A549 (cell line): Measurements from ENCODE around the gene ZC3H4.

ENCODE experiments used
- MAZ ChIP-seq: fragments of 150-350 bp; IDR thresholded peaks from 2 replicates; pipeline ENCODE4 v1.6.1; 2014; ENCODE audit warnings: antibody characterized with exemption, low read depth, low read length, borderline replicate concordance
- TF ChIP-seq, protein P1 (sequence below): fragments of >200 bp; sonication (Bioruptor Twin); formaldehyde crosslinking; IDR thresholded peaks from 3 replicates; pipeline ENCODE4 v1.5.1; 2016

DNA sequence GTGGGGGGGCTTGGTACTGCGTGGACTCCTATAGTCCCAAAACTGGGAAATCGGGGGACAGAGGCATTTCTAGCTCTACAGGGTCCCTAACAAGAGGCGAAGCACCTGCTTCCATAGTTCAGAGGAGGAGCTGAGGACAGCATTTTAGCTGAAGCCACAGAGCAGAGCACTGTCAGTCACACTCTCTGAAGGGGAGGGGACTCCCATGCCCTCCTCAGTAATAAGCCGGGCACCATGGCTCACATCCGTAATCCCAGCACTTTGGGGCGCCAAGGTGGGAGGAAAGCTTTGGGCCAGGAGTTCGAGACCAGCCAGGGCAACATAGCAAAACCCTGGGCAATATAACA, 90.2 kb downstream of the ZC3H4 start:
- TF ChIP-seq, protein P1, sequence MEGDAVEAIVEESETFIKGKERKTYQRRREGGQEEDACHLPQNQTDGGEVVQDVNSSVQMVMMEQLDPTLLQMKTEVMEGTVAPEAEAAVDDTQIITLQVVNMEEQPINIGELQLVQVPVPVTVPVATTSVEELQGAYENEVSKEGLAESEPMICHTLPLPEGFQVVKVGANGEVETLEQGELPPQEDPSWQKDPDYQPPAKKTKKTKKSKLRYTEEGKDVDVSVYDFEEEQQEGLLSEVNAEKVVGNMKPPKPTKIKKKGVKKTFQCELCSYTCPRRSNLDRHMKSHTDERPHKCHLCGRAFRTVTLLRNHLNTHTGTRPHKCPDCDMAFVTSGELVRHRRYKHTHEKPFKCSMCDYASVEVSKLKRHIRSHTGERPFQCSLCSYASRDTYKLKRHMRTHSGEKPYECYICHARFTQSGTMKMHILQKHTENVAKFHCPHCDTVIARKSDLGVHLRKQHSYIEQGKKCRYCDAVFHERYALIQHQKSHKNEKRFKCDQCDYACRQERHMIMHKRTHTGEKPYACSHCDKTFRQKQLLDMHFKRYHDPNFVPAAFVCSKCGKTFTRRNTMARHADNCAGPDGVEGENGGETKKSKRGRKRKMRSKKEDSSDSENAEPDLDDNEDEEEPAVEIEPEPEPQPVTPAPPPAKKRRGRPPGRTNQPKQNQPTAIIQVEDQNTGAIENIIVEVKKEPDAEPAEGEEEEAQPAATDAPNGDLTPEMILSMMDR, result no peak
- no peak for TF ChIP-seq MAZ
